ENCODE measurements around the gene CFLAR. TPM values are rescaled to one million over a fixed set of nuclear protein-coding genes. Genes with fewer than 3 reads are reported as not detected.

Gene CFLAR
- total and polyA plus RNA-seq, 9 of the 15 experiments (the other 6 are each of a cell fraction or from before 2014, with no cell fraction given): 27.5 to 102 (median 54.0) TPM

DNA sequence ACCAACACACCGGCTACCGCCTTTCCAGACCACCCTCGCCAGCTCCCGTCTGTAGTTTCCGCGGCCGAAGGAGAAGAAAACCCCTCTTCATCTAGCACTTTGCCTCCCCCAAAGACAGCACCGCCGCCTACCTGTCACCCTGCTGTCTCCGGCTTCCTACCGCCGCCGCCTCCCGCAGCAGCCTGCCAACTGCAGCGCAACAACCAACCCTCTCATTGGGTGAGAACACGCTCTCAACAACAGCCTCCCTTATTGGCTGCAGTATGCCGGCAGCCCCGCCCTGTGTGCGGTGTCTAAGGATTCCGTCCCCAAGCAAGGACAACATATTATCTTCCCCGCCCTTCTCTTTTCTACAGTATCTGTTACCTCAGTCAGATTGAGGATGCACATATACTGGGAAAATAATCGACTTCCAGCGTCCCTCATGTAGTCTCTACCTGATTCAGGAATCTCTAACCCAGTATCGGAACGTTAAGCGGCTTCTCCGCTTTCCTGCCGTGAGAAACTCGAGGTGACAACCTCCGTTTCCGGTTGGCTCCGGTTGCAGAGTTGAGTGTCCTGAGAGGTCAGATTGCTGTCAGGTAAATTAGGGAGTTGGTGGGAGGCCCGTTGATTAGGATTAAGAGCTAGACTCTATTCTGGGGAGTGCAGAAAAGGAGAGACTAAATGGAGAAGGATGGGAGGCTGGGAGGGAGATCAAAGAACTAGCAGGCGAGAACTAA is 44.3 kb upstream of the CFLAR start, which contains the start of the genes HYCC2 and NDUFB3 (continued):
- TF ChIP-seq, protein P1, sequence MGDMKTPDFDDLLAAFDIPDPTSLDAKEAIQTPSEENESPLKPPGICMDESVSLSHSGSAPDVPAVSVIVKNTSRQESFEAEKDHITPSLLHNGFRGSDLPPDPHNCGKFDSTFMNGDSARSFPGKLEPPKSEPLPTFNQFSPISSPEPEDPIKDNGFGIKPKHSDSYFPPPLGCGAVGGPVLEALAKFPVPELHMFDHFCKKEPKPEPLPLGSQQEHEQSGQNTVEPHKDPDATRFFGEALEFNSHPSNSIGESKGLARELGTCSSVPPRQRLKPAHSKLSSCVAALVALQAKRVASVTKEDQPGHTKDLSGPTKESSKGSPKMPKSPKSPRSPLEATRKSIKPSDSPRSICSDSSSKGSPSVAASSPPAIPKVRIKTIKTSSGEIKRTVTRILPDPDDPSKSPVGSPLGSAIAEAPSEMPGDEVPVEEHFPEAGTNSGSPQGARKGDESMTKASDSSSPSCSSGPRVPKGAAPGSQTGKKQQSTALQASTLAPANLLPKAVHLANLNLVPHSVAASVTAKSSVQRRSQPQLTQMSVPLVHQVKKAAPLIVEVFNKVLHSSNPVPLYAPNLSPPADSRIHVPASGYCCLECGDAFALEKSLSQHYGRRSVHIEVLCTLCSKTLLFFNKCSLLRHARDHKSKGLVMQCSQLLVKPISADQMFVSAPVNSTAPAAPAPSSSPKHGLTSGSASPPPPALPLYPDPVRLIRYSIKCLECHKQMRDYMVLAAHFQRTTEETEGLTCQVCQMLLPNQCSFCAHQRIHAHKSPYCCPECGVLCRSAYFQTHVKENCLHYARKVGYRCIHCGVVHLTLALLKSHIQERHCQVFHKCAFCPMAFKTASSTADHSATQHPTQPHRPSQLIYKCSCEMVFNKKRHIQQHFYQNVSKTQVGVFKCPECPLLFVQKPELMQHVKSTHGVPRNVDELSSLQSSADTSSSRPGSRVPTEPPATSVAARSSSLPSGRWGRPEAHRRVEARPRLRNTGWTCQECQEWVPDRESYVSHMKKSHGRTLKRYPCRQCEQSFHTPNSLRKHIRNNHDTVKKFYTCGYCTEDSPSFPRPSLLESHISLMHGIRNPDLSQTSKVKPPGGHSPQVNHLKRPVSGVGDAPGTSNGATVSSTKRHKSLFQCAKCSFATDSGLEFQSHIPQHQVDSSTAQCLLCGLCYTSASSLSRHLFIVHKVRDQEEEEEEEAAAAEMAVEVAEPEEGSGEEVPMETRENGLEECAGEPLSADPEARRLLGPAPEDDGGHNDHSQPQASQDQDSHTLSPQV (IDR thresholded peaks at IDR 0.05): no peak
- TF ChIP-seq ZNF57 (CRISPR knock-in tag; IDR thresholded peaks at IDR 0.05) (no peak), TBP (optimal IDR thresholded peaks at IDR 0.05; ENCODE audit: low read depth, low read length) (peak; percentile 71), CEBPG (CRISPR knock-in tag; IDR thresholded peaks at IDR 0.05) (no peak), CEBPG (tag; conservative IDR thresholded peaks at IDR 0.05 in 1 of 2, IDR thresholded peaks at IDR 0.05 in 1 of 2) (no peak), SETDB1 (IDR thresholded peaks at IDR 0.05; ENCODE audit: low read length) (no peak), NFE2L1 (tag; IDR thresholded peaks at IDR 0.05; ENCODE audit: borderline replicate concordance, low read depth) (no peak), ZKSCAN1 (IDR thresholded peaks at IDR 0.05; ENCODE audit: low read depth, low read length) (no peak), SPI1 (IDR thresholded peaks at IDR 0.05; ENCODE audit: borderline replicate concordance, low read depth, low read length) (no peak)
- TF ChIP-seq, protein P2, sequence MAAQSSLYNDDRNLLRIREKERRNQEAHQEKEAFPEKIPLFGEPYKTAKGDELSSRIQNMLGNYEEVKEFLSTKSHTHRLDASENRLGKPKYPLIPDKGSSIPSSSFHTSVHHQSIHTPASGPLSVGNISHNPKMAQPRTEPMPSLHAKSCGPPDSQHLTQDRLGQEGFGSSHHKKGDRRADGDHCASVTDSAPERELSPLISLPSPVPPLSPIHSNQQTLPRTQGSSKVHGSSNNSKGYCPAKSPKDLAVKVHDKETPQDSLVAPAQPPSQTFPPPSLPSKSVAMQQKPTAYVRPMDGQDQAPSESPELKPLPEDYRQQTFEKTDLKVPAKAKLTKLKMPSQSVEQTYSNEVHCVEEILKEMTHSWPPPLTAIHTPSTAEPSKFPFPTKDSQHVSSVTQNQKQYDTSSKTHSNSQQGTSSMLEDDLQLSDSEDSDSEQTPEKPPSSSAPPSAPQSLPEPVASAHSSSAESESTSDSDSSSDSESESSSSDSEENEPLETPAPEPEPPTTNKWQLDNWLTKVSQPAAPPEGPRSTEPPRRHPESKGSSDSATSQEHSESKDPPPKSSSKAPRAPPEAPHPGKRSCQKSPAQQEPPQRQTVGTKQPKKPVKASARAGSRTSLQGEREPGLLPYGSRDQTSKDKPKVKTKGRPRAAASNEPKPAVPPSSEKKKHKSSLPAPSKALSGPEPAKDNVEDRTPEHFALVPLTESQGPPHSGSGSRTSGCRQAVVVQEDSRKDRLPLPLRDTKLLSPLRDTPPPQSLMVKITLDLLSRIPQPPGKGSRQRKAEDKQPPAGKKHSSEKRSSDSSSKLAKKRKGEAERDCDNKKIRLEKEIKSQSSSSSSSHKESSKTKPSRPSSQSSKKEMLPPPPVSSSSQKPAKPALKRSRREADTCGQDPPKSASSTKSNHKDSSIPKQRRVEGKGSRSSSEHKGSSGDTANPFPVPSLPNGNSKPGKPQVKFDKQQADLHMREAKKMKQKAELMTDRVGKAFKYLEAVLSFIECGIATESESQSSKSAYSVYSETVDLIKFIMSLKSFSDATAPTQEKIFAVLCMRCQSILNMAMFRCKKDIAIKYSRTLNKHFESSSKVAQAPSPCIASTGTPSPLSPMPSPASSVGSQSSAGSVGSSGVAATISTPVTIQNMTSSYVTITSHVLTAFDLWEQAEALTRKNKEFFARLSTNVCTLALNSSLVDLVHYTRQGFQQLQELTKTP (IDR thresholded peaks at IDR 0.05; ENCODE audit: low read depth in 1 of 2, partially characterized antibody in 2 of 2): peak; percentile 41 to 90
- TF ChIP-seq, protein P3, sequence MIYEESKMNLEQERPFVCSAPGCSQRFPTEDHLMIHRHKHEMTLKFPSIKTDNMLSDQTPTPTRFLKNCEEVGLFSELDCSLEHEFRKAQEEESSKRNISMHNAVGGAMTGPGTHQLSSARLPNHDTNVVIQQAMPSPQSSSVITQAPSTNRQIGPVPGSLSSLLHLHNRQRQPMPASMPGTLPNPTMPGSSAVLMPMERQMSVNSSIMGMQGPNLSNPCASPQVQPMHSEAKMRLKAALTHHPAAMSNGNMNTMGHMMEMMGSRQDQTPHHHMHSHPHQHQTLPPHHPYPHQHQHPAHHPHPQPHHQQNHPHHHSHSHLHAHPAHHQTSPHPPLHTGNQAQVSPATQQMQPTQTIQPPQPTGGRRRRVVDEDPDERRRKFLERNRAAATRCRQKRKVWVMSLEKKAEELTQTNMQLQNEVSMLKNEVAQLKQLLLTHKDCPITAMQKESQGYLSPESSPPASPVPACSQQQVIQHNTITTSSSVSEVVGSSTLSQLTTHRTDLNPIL (CRISPR knock-in tag; IDR thresholded peaks at IDR 0.05): no peak
- TF ChIP-seq, protein P4, sequence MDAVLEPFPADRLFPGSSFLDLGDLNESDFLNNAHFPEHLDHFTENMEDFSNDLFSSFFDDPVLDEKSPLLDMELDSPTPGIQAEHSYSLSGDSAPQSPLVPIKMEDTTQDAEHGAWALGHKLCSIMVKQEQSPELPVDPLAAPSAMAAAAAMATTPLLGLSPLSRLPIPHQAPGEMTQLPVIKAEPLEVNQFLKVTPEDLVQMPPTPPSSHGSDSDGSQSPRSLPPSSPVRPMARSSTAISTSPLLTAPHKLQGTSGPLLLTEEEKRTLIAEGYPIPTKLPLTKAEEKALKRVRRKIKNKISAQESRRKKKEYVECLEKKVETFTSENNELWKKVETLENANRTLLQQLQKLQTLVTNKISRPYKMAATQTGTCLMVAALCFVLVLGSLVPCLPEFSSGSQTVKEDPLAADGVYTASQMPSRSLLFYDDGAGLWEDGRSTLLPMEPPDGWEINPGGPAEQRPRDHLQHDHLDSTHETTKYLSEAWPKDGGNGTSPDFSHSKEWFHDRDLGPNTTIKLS (IDR thresholded peaks at IDR 0.05; ENCODE audit: borderline replicate concordance, low read depth): peak; percentile 59; the same call in 1 of the 2 replicates
- TF ChIP-seq, protein P5, sequence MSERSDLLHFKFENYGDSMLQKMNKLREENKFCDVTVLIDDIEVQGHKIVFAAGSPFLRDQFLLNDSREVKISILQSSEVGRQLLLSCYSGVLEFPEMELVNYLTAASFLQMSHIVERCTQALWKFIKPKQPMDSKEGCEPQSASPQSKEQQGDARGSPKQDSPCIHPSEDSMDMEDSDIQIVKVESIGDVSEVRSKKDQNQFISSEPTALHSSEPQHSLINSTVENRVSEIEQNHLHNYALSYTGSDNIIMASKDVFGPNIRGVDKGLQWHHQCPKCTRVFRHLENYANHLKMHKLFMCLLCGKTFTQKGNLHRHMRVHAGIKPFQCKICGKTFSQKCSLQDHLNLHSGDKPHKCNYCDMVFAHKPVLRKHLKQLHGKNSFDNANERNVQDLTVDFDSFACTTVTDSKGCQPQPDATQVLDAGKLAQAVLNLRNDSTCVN (CRISPR knock-in tag; IDR thresholded peaks at IDR 0.05): no peak
- TF ChIP-seq, protein P6, sequence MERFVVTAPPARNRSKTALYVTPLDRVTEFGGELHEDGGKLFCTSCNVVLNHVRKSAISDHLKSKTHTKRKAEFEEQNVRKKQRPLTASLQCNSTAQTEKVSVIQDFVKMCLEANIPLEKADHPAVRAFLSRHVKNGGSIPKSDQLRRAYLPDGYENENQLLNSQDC (CRISPR knock-in tag; IDR thresholded peaks at IDR 0.05): no peak

Data from K562 (cell line).